Activated CD4-positive, alpha-beta T cell treated with anti-CD3 and anti-CD28 coated beads, Interleukin-2, Interleukin-6, amounts not matched to agents 100 ng/mL and 50 ng/mL, durations not matched to agents 16 hours and 8 hours (primary cell): ENCODE results near the gene CCDC149.

Experiments
- DNase-seq: peaks from one replicate; pipeline ENCODE4 v3.0.0-alpha.2; 2020

Gene CCDC149

GRCh38 chr4:24877868-24878635 lies 34.8 kb downstream of the CCDC149 start:
- no peak for DNase-seq

- DNase-seq: no peak
Measured at GRCh38 chr4:24876431-24876830, 36.4 kb downstream of the CCDC149 start.

- DNase-seq: no peak
Measured at GRCh38 chr4:24872720-24873119, 40.1 kb downstream of the CCDC149 start.

- DNase-seq: no peak
Measured at GRCh38 chr4:24871210-24871609, 41.6 kb downstream of the CCDC149 start.

- DNase-seq: no peak
Measured at GRCh38 chr4:24867766-24868296, 45.0 kb downstream of the CCDC149 start.

- DNase-seq: no peak
Measured at GRCh38 chr4:24867251-24867650, 45.6 kb downstream of the CCDC149 start.

- DNase-seq: no peak
Measured at GRCh38 chr4:24865401-24865800, 47.4 kb downstream of the CCDC149 start.

GRCh38 chr4:24863799-24864198 lies 49.0 kb downstream of the CCDC149 start:
- no peak for DNase-seq

- DNase-seq: no peak
Measured at GRCh38 chr4:24862073-24862751, 50.6 kb downstream of the CCDC149 start.

GRCh38 chr4:24858550-24858949 lies 54.3 kb downstream of the CCDC149 start:
- no peak for DNase-seq

- no peak for DNase-seq
Measured at GRCh38 chr4:24858026-24858425, 54.8 kb downstream of the CCDC149 start.

- DNase-seq: peak; percentile 2
Measured at GRCh38 chr4:24856586-24856985, 56.3 kb downstream of the CCDC149 start.

GRCh38 chr4:24855741-24856140 lies 57.1 kb downstream of the CCDC149 start:
- no peak for DNase-seq

GRCh38 chr4:24853142-24853541 lies 59.7 kb downstream of the CCDC149 start:
- no peak for DNase-seq

GRCh38 chr4:24850674-24851073 lies 62.2 kb downstream of the CCDC149 start:
- DNase-seq: peak; percentile 1

GRCh38 chr4:24849756-24850155 lies 63.1 kb downstream of the CCDC149 start:
- DNase-seq: no peak

- no peak for DNase-seq
Measured at GRCh38 chr4:24849351-24849750, 63.5 kb downstream of the CCDC149 start.

- no peak for DNase-seq
Measured at GRCh38 chr4:24846716-24847115, 66.1 kb downstream of the CCDC149 start.

GRCh38 chr4:24845902-24846301 lies 66.9 kb downstream of the CCDC149 start:
- no peak for DNase-seq

GRCh38 chr4:24845132-24845531 lies 67.7 kb downstream of the CCDC149 start:
- no peak for DNase-seq

GRCh38 chr4:24843096-24843495 lies 69.7 kb downstream of the CCDC149 start:
- no peak for DNase-seq

- DNase-seq: no peak
Measured at GRCh38 chr4:24842356-24842755, 70.5 kb downstream of the CCDC149 start.

- DNase-seq: no peak
Measured at GRCh38 chr4:24840826-24841543, 71.9 kb downstream of the CCDC149 start.

- no peak for DNase-seq
Measured at GRCh38 chr4:24840362-24840761, 72.5 kb downstream of the CCDC149 start.
